ENCODE data around the gene S100A8.

Gene S100A8

DNA sequence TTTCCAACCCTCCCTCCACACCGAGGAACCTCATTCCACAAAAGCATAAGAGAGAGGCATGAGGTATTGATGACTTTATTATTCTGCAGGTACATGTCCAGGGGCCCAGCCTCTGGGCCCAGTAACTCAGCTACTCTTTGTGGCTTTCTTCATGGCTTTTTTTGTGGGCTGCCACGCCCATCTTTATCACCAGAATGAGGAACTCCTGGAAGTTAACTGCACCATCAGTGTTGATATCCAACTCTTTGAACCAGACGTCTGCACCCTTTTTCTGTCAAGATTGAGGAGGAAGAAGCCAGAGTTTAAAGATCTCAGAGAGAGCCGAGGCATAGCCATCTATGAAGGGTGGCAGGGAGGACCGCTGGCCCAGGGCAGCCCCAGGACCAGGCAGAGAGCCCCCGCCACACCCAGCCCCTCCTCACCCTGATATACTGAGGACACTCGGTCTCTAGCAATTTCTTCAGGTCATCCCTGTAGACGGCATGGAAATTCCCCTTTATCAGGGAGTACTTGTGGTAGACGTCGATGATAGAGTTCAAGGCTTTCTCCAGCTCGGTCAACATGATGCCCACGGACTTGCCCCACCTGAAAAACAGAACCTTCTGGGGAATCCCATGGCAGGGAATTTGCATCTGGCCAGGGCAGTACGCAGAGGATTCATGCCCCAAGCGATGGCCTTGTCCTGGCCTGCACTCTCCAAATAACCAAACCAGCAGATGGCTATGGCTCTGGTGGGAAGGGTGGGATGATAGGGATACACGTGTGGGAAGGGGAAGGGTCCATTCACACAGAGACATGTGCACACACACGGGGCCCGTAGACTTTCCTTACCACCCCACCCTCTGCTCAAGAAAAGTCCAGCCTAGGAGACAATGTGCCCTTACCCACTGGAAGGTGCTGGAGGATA, 647 bp downstream of the S100A8 start:
- TF ChIP-seq, protein P1, sequence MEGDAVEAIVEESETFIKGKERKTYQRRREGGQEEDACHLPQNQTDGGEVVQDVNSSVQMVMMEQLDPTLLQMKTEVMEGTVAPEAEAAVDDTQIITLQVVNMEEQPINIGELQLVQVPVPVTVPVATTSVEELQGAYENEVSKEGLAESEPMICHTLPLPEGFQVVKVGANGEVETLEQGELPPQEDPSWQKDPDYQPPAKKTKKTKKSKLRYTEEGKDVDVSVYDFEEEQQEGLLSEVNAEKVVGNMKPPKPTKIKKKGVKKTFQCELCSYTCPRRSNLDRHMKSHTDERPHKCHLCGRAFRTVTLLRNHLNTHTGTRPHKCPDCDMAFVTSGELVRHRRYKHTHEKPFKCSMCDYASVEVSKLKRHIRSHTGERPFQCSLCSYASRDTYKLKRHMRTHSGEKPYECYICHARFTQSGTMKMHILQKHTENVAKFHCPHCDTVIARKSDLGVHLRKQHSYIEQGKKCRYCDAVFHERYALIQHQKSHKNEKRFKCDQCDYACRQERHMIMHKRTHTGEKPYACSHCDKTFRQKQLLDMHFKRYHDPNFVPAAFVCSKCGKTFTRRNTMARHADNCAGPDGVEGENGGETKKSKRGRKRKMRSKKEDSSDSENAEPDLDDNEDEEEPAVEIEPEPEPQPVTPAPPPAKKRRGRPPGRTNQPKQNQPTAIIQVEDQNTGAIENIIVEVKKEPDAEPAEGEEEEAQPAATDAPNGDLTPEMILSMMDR (IDR thresholded peaks at IDR 0.05; ENCODE audit: control insufficient read depth, extremely low read depth, insufficient read depth): no peak
- H3K4me3 ChIP-seq (ENCODE audit: low read depth, low read length): no peak overlapping the region
- DNase-seq (ENCODE audit: low read depth): no peak

DNA sequence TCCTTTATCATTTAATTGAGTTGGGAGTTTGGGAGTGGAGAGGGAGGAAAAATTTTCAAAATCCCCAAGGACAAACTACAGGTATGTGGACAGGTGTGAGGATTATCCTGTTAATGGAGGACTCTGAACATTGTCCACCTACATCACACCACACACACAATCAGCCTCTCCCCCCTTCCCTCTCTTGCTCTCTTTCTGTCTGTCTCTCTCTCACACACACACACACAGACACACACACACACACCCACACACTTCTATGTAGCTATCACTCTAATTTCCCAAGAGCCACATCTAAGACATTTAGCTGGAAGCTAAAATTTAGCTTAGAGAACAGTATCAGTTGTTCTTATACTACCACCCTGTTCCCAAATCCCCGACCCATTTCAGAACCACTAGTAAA, 1.5 kb downstream of the S100A8 start:
- DNase-seq (ENCODE audit: low read depth): no peak
- H3K4me3 ChIP-seq (ENCODE audit: low read depth, low read length): no peak overlapping the region
- TF ChIP-seq, protein P1 (IDR thresholded peaks at IDR 0.05; ENCODE audit: control insufficient read depth, extremely low read depth, insufficient read depth): no peak

DNA sequence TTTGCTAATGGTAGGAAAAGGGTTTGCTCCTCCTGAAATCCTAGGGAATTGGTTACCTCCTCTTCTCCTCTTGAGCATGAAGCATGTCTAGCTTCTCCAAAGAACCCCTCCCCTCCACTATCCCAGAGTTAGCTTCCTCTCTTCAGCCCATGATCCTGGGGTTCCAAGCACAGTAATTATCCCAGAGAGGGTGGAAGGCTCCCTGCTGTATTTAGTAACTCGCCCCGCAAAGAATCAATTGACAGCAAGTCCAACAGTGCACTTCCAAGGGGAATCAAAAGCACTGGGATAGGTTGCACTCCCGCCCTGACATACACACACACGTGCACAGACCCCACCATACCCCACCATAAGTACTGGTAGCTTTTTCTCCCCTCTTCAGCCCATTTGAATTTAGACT, 3.1 kb downstream of the S100A8 start:
- TF ChIP-seq, protein P1 (IDR thresholded peaks at IDR 0.05; ENCODE audit: control insufficient read depth, extremely low read depth, insufficient read depth): no peak
- no peak for DNase-seq (ENCODE audit: low read depth)
- no peak overlapping the region for H3K4me3 ChIP-seq (ENCODE audit: low read depth, low read length)

DNA sequence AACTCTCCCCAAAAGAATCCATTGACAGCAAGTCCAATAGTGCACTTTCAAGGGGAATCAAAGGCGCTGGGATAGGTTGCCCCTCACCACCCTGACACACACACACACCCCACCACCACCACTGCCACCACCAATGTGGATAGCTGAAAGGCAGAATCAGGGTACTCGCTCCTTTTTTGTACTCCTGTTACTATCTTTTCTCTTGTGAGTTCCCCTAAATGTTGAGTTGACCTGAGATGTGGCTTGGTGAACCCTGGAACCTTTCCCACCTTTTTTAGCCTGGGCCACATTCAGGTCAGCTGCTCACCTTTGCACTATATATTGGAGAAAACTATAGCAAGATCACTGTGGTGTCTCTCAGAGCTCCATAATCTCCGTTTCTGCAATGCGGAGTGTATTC, 3.9 kb downstream of the S100A8 start:
- TF ChIP-seq, protein P1 (IDR thresholded peaks at IDR 0.05; ENCODE audit: control insufficient read depth, extremely low read depth, insufficient read depth): no peak
- no peak for DNase-seq (ENCODE audit: low read depth)
- no peak overlapping the region for H3K4me3 ChIP-seq (ENCODE audit: low read depth, low read length)

DNA sequence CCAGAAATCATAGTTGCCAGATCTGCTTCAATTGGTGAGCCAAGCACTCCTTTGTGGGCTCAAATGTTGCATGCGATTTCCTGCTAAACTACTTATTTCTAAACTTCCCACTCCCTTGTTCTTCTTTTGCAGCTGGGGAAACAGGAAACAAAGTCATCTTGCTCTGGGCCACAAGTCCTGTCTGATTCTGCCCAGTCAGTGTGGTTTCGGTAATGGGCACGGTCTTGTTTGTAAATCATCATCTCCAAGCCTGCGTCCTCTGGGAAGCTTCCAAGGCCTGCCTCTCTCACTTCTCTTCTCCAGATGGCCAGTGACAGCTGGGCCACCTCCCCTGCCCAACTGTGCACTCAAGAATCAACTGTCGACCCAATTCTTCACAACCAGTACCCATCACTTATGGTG, 4.4 kb downstream of the S100A8 start:
- H3K4me3 ChIP-seq (ENCODE audit: low read depth, low read length): no peak overlapping the region
- TF ChIP-seq, protein P1 (IDR thresholded peaks at IDR 0.05; ENCODE audit: control insufficient read depth, extremely low read depth, insufficient read depth): no peak
- no peak for DNase-seq (ENCODE audit: low read depth)

DNA sequence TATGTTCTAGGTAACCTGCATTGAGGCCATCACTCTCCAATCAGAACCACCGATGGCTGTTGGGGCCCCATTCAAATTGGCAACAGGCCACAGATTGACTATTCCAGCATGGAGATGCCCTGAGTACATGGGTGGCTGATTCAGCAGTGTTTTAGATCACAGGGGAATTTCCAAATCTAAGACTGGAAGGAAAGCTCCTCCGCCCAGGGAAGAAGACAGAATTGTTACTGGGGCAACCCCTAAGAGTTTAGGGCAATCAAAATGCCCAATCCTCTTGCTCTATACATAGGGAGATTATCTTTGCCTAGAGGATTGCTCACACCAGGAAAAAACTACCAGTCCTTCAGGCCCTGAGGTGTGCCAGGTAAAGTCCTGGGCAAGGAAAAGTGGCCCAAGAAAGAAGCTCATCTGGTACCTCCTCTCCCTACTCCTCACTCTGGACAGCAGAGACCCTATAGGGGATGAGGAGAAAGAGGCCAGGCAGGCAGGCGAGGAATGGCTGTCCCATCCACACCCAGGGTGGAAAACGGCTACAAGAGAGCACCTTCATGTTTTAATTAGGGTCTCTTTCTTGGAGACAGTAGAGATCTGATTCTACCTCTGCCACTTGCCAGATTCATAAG, 5.8 kb downstream of the S100A8 start:
- no peak for DNase-seq (ENCODE audit: low read depth)
- TF ChIP-seq, protein P1 (IDR thresholded peaks at IDR 0.05; ENCODE audit: control insufficient read depth, extremely low read depth, insufficient read depth): no peak
- no peak overlapping the region for H3K4me3 ChIP-seq (ENCODE audit: low read depth, low read length)
